Esophagus muscularis mucosa (tissue), 3 donors: ENCODE results near the gene SYNJ1.

ENCODE experiments used
- CTCF ChIP-seq, 3 experiments: fragments of 200-600 bp in 2 of 3; fragments of 450-650 bp in 1 of 3; sonication (generic) in 2 of 3; IDR thresholded peaks; one replicate each; pipeline ENCODE4 v1.5.1; 2017 to 2019; ENCODE audit warnings: antibody characterized with exemption in 3 of 3, mild to moderate bottlenecking in 2 of 3, moderate library complexity in 1 of 3
- POLR2AphosphoS5 ChIP-seq, 2 donors: sonication (generic); formaldehyde crosslinking; IDR thresholded peaks; one replicate each; pipeline ENCODE4 v1.6.1; 2017; ENCODE audit warnings: antibody characterized with exemption in 2 of 2

GRCh38 chr21:32757804-32758203, 30.0 kb upstream of the SYNJ1 start:
- TF ChIP-seq CTCF (IDR thresholded peaks at IDR 0.05), result no peak
- TF ChIP-seq POLR2AphosphoS5 (IDR thresholded peaks at IDR 0.05), result no peak
